A204.1 (cell line): ENCODE data around the gene BUB1B.
"Not testable (repeated sequence)": the region's sequence is repeated elsewhere in the genome, so short reads cannot be mapped to it uniquely, and the experiment has no call there.

Experiments
- FAIRE-seq: peaks from 2 replicates; lab custom pipeline; 2012; peaks lifted over from hg19 to GRCh38; lab: Jason Lieb, UNC

The BUB1B gene, protein sequence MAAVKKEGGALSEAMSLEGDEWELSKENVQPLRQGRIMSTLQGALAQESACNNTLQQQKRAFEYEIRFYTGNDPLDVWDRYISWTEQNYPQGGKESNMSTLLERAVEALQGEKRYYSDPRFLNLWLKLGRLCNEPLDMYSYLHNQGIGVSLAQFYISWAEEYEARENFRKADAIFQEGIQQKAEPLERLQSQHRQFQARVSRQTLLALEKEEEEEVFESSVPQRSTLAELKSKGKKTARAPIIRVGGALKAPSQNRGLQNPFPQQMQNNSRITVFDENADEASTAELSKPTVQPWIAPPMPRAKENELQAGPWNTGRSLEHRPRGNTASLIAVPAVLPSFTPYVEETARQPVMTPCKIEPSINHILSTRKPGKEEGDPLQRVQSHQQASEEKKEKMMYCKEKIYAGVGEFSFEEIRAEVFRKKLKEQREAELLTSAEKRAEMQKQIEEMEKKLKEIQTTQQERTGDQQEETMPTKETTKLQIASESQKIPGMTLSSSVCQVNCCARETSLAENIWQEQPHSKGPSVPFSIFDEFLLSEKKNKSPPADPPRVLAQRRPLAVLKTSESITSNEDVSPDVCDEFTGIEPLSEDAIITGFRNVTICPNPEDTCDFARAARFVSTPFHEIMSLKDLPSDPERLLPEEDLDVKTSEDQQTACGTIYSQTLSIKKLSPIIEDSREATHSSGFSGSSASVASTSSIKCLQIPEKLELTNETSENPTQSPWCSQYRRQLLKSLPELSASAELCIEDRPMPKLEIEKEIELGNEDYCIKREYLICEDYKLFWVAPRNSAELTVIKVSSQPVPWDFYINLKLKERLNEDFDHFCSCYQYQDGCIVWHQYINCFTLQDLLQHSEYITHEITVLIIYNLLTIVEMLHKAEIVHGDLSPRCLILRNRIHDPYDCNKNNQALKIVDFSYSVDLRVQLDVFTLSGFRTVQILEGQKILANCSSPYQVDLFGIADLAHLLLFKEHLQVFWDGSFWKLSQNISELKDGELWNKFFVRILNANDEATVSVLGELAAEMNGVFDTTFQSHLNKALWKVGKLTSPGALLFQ

DNA sequence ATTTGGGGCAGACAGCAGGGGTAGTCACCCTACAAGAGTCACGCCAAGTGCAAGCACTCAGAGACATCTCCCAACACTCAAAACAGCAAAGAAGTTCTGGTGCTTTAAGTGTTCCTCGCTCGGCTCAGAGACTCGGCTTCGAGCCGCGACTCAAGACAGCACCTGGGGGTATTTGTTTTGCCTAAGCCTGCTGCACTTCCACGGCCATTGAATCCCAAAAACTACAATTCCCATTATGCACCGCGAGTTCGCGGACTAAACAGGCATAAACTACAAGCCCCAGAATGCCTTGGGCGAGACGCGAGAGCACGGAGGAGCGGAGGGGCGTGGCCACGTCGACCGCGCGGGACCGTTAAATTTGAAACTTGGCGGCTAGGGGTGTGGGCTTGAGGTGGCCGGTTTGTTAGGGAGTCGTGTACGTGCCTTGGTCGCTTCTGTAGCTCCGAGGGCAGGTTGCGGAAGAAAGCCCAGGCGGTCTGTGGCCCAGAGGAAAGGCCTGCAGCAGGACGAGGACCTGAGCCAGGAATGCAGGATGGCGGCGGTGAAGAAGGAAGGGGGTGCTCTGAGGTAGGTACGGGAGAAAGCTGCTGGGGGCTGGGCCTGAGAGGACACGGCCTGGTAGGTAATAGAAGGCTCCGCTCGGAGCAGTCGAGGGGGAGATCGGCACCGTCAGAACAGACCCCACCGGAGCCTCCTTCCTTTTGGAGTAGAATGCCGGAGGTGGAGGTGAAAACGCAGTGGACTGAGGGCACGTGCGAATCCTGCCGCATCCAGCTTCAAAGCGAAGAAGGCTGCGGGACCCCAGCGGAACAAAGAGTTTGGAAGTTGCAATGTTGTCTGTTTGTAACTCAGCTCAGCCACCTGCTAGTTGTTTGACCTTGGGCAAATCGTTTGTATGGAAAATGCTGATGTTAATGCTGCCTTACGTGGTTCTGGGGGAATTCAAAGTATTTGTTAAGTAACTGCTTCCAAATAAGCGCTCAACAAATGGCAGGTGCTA is at the start of gene BUB1B:
TSS of gene BUB1B (plus strand) at position 381 of the 1,000 bp plus-strand sequence. CDS start at position 533, 152 bp downstream.
- FAIRE-seq = peak; percentile 91

DNA sequence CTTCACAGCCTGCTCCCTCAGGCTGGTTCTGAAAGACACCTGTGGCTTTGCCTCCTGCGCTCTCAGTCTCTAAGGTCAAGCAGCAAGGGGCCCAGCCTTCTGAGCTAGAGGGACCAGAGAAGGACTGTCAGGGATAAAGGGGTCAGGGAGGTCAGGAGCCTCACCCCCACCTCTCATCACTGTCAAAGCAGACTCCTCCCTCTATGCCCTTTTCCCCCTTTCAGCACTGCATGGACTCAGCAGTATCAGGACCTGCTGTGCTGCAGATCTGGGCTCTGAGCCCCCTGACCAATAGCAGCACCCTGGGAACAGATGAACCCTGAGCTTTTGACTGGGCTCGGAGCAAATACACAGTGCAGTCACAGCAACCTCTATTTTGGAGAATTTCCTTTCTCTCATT is 49.0 kb upstream of the BUB1B start:
- FAIRE-seq = no peak

DNA sequence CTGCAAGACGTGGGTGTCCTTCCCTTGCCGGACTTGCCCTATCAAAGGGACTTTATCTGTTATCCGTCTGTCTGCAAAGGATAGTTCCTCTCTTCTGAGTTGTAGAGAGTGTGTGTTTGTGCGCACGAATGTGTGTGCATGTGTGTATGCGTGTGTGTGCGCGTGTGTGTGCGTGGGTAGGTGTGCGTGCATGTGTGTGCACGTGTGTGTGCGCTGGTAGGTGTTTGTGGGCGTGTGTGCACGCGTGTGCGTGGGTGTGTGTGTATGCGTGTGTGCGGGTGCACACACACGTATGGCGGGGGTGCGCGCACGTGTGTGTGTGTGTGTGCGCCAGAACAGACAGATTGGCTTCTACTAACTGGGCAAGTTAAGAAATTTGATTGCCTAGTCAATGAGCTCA is 48.1 kb upstream of the BUB1B start:
- FAIRE-seq = no peak

DNA sequence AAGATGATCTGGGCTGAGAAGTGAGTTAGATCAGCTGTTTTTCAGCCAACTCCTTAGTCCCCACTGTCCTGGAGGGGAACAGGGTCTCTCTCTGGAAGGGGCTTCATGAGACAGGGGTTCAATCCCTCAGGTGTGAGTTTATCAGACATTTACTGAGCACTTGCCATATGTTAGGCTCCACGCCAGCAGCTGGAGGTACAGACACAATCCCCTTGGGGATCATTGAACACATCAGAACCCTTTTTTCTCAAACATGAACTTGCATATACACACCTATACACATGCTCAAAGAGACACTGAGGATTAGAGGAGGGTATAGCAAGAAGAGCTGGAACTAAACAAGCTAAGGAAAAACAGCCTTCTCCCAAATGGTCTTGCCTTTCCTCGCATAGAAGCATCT is 46.7 kb upstream of the BUB1B start:
- no peak for FAIRE-seq

DNA sequence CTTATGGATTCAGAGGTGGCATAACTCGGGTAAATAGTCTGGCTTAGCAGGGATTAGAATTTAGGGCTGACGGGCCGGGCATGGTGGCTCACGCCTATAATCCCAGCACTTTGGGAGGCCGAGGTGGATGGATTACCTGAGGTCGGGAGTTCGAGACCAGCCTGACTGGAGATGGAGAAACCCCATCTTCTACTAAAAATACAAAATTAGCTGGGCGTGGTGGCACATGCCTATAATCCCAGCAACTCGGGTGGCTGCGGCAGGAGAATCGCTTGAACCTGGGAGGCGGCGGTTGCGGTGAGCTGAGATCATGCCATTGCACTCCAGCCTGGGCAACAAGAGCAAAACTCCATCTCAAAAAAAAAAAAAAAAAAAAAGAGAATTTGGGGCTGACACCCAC is 45.8 kb upstream of the BUB1B start:
- not testable (repeated sequence) for FAIRE-seq

DNA sequence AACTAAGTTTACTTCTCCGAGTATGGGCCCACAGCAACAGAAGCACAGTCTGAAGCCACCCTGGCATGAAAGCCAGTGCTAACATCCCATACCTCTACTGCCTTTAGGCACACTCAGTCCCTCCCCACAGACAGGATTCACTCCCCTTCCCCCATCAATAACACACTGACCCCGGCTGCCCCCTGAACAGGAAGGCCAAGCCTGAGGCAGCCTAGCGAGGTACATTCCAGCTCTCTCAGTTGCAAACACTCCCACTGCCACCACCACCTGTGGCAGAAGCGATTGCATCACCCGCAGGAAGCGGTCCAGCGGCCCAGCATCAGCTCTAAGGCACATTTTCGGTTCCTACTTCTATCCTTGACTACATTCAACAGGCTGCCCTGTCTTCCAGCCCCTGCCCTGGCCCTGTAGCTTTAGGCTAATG is 45.2 kb upstream of the BUB1B start:
- no peak for FAIRE-seq

DNA sequence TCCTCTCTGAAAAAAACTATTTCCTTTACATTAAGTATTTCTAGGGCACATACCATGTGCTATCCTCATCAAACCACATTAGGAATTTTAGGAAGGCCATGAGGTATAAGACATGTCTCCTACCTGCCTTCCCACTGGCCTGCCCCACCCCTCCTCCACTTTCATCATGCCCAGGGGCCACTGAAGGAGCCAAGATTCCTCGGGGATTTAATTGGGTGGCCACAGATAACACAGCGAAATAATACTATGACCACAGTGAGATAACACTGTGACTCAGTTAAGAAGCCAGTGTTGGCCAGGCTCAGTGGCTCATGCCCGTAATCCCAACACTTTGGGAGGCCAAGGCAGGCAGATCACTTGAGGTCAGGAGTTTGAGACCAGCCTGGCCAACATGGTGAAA is 42.4 kb upstream of the BUB1B start:
- FAIRE-seq = no peak

DNA sequence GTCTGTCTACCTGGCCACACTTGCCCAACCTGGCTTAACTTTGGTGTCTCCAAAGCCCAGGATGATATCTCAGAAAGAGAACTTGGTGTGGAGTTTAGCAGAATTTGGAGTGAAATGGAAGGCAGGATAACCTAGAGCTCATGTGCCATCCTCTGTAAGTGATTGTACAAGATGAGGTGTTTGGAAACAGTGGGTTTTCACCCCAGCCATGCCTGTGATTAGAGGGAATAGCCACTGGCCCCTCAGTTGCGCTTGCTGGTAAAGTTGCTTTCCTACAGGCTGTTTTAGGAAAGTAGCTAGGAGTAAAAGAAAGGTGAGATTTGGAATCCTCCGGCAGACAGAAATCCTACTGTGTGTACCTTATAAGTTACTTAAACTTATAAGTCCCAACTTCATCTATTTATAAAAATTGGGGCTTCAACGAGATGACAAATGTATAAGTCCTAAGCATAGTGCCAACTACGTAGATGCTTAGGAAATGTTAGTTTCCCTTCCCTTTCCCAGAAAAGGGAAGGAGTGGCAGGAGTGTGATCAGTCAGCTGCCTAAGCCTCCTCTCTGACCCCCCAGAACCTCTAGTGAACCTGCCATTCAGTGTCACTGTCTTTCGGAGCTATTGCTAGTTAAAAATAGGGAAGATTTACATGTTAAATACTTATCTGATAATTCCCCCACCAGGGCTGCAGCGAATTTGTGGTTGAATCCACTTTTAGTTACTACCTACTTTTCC is 38.8 kb upstream of the BUB1B start:
- no peak for FAIRE-seq

DNA sequence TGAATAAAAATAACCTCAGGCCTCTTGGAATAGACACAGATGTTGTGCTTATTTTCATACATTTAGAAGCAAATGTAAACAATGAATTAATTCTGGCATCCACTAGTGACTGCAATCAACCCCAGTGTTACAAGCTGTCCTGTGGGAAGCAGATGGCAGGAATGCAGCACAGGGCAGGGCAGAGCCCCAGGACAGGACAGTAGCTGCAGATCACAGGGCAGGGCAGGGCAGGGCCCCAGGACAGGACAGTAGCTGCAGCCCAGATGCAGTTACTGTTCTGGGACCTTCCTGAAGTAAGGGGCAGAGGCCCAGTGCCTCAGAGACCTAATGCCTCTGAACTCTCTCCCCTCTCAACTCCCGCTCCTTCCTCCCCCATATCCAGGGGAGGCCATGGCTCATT is 37.9 kb upstream of the BUB1B start:
- FAIRE-seq = not testable (repeated sequence)

DNA sequence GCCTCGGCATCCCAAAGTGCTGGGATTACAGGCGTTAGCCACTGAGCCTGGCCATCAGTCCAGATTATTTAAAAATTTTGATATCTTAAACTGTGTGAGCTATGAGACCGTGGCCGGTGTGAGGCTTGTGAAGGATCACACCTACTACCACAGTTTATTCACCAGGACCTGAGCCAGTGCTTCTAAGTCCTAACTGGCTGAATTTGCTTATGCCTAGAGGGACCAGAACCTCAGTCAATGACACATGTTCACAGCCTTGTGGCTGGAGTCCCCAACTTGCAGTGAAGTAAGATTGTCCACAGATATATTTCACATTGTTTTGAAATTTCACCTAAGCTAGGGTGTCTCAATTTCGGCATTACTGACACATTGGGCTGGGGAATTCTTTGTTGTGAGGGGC is 37.0 kb upstream of the BUB1B start:
- FAIRE-seq = not testable (repeated sequence)

DNA sequence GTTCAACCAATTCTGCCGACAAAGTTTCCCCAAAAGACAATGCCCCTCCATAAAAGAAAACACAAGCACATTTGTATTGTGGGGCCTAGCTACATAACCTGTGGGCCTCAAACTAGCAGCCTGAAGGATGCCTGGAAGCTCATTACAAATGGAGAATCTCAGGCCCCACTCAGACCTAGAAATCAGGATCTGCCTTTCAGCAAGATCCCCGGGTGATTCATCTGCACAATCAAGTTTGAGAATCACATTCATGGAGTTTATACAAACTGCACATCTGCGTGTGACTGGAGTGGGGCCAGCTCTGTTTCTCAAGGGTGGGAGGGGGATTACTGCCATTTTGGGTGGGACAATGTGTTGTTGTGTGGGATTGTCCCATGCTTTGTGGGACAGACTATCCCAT is 36.5 kb upstream of the BUB1B start:
- not testable (repeated sequence) for FAIRE-seq

DNA sequence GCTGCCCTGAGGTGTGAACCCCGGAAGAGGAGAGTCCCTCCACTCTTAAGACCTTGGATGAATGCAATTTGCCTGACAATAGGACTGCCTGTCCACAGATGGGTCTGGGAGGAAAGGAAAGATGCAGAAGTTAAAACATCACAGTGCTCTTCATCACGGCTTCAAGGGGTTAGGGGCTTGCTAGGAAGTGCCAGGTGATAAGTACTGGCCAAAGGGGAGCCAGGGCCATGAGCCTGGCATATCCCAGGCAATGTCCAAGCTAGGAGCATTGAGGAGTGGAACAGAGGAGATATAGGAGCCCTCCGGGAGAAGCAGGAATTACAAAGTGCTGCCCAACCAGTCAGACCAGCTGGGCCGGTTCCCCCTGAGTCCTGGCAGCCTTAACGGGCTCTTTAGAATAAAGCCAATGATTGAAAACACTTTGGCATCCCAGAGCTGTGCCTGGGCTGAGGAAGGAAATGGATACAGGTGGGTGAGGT is 36.0 kb upstream of the BUB1B start:
- FAIRE-seq = not testable (repeated sequence)

DNA sequence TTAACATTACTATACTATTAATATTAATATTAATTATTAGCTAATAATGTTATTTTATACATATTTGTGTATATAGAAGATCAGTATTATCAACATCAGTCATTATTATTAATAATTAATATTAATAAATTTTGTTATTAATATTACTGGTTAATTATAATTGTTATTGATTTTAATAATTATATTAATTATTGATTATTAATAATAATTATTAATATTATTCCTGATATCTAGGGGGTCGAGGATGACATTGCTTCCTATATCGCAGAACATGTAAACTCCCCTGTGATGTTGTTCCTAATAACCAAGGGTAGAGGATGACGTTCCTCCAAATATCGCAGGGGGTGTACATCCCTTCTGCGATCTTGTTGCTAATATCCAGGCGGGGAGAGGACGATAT is 34.9 kb upstream of the BUB1B start:
- FAIRE-seq = peak; percentile 98

DNA sequence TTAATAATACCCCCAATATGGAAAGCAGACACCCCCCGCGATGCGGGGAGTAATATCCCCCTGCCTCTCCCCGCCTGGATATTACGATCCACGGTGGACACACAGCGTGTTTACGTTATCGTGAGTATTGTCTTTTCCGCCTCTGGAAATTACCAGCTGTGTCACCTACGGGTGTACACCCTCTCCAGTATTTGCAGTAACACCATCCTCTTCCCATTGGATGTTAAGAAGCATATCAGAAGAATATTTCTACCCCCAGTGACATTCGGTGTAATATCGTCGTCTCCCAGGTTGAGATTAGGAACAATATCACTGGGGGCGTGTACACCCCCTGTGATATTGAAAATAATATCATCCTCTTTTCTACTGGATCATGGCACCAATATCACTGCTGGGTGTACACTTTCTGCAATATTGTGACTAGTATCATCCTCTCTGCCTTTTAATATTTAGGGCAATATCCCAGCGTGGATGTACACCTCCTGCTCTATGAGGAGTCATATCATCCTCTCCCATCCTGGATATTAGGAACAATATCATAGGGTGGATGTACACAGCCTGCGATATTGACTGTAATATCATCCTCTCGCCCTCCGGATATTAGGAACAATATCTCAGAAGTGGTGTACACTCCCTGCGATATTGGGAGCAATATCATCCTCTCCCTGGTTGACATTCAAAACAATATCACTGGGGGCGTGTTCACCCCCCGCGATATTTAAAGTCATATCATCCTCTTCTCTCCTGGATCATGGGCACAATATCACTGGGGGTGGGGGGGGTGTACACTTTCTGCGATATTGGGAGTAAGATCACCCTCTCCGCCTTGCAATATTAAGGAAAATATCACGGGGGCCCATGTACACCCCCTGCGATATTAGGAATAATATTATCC is 31.9 kb upstream of the BUB1B start:
- no peak for FAIRE-seq

DNA sequence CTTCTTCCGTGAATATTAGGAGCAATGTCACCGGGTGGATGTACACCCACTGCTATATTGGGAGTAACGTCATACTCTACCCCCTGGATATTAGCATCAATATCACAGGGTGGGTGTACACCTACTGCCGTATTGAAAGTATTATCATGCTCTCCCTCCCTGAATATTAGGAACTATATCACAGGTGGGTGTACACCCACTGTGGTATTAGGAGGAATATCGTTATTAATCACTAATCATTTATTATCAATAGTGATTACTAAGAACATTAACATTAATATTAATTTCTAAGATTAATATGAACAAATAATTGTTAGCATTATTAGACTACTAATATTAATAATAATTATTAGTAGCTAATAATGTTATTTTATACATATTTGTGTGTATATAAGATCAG is 30.8 kb upstream of the BUB1B start:
- FAIRE-seq = no peak

DNA sequence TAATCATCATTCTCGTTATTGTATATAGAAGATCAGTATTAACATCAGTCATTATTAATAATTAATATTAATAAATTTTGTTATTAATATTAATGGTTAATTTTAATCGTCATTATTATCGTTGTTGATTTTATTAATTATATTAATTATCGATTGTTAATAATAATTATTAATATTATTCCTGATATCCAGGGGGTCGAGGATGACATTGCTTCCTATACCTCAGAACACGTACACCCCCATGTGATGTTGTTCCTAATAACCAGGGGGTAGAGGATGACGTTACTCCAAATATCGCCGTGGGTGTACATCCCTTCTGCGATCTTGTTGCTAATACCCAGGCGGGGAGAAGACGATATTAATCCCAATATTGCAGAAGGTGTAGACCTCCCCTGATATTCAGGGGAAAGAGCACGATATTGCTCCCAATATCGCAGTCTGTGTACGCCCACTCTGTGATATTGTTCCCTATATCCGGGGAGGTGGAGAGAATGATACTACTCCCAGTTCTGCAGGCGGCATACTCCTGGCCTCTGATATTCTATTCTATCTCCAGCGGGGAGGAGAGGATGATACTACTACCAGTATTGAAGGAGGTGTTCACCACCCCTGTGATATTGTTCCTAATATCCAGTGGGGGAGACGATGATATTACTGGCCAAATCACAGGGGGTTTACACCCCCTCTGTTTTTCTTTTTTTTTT is 29.9 kb upstream of the BUB1B start:
- no peak for FAIRE-seq

DNA sequence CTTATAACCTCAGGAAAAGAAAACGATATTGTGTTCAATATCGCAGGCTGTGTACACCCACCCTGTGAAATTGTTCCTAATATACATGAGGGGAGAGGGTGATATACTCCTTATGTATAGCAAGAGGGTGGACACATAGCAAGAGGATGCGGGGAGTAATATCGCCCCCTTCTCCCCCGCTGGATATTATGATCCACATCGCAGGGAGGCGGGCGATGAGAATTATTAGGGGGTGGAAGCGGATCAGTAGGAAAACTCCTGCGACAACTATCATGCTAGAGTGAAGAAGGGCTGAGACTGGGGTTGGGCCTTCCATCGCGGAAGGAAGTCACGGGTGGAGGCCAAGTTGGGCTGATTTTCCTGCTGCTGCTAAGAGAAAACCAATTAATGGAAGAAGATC is 27.3 kb upstream of the BUB1B start:
- FAIRE-seq = no peak

DNA sequence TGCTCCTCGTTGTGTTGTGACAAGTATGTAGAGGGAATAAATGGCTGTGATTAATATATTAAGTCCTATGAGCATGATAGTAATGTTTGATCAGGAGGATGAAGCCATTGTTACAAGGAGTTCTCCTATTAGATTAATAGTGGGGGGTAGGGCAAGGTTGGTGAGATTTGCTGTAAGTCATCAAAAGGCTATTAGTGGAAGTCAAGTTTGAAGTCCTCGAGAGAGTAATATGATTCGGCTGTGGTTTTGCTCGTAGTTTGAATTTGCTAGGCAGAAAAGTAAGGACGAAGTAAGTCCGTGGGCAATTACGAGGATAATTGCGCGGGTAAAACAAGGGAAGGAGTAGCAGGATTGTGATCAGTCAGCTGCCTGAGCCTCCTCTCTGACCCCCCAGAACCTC is 26.0 kb upstream of the BUB1B start:
- no peak for FAIRE-seq

DNA sequence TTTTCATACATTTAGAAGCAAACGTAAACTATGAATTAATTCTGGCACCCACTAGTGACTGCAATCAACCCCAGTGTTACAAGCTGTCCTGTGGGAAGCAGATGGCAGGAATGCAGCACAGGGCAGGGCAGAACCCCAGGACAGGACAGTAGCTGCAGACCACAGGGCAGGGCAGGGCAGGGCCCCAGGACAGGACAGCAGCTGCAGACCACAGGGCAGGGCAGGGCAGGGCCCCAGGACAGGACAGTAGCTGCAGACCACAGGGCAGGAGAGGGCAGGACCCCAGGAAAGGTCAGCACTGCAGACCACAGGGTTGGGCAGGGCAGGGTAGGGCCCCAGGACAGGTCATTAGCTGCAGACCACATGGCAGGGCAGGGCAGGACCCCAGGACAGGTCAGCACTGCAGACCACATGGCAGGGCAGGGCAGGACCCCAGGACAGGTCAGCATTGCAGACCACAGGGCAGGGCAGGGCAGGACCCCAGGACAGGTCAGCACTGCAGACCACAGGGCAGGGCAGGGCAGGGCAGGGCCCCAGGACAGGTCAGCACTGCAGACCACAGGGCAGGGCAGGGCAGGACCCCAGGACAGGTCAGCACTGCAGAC is 24.9 kb upstream of the BUB1B start:
- not testable (repeated sequence) for FAIRE-seq
